MG63 (cell line): ENCODE data around the gene EIF2S2. TPM values are rescaled to one million over a fixed set of nuclear protein-coding genes. Genes with fewer than 3 reads are reported as not detected.

Source experiments
- DNase-seq: peaks from one replicate; pipeline ENCODE4 v3.0.0-alpha.2; 2020
- H3K27me3 ChIP-seq: fragments of 250-450 bp; sonication (Bioruptor Pico); 2 replicates; pipeline ENCODE4 v1.5.1; 2020; ENCODE audit warnings: mild to moderate bottlenecking, moderate library complexity
- H3K36me3 ChIP-seq: fragments of 250-450 bp; sonication (Bioruptor Pico); 2 replicates; pipeline ENCODE4 v1.5.1; 2020; ENCODE audit warnings: mild to moderate bottlenecking, moderate library complexity
- H3K4me3 ChIP-seq: fragments of 250-450 bp; sonication (Bioruptor Pico); 2 replicates; pipeline ENCODE4 v1.5.1; 2020; ENCODE audit warnings: mild to moderate bottlenecking, moderate library complexity
- H3K9me3 ChIP-seq: fragments of 250-450 bp; sonication (Bioruptor Pico); 2 replicates; pipeline ENCODE4 v1.5.1; 2020; ENCODE audit warnings: mild to moderate bottlenecking, moderate library complexity
- total RNA-seq: library from RNA; depleted of rRNA; stranded (reverse); fragments of >200 nt; shearing (Covaris generic); gene quantifications from 2 replicates; pipeline ENCODE4 v1.2.3, GENCODE V29; 2014; ENCODE audit warnings: low replicate concordance

EIF2S2 gene
- total RNA-seq, 1 experiment from 2014 or later: 198 TPM

- H3K36me3 ChIP-seq: no peaks in the 10 kb centered on the region
- no peaks in the 10 kb centered on the region; the same call in none of the 2 replicates for H3K27me3 ChIP-seq
- H3K9me3 ChIP-seq: 0 out of 2 replicates have a peak, but pooled peaks cover 4% of the 10 kb centered on the region
- no peak for DNase-seq
- H3K4me3 ChIP-seq: no peak overlapping the region
These were observed 15.7 kb upstream of the EIF2S2 start for GRCh38 chr20:34127792-34128191.

GRCh38 chr20:34124469-34125249 is 12.6 kb upstream of the EIF2S2 start:
- Histone ChIP-seq H3K9me3 (0 out of 2 replicates have a peak, but pooled peaks cover 4% of the 10 kb centered on the region), H3K27me3 (no peaks in the 10 kb centered on the region), H3K36me3 (no peaks in the 10 kb centered on the region), H3K4me3 (no peak overlapping the region)
- DNase-seq: no peak

- Histone ChIP-seq H3K9me3 (0 out of 2 replicates have a peak, but pooled peaks cover 4% of the 10 kb centered on the region), H3K27me3 (0 out of 2 replicates have a peak, but pooled peaks cover 2% of the 10 kb centered on the region), H3K4me3 (no peak overlapping the region), H3K36me3 (no peaks in the 10 kb centered on the region)
- no peak for DNase-seq
These were observed 11.3 kb upstream of the EIF2S2 start for GRCh38 chr20:34123309-34123708.

GRCh38 chr20:34122274-34122980 is 10.4 kb upstream of the EIF2S2 start:
- Histone ChIP-seq H3K4me3 (no peak overlapping the region), H3K36me3 (no peaks in the 10 kb centered on the region)
- DNase-seq: no peak

GRCh38 chr20:34120213-34120612 is 8.2 kb upstream of the EIF2S2 start:
- H3K9me3 ChIP-seq: no peaks in the 10 kb centered on the region
- no peak overlapping the region for H3K4me3 ChIP-seq

More at GRCh38 chr20:34122274-34122980, 10.4 kb upstream of the EIF2S2 start:
- 0 out of 2 replicates have a peak, but pooled peaks cover 2% of the 10 kb centered on the region for H3K27me3 ChIP-seq
- 0 out of 2 replicates have a peak, but pooled peaks cover 4% of the 10 kb centered on the region for H3K9me3 ChIP-seq

GRCh38 chr20:34115232-34115631 is 3.2 kb upstream of the EIF2S2 start:
- no peaks in the 10 kb centered on the region for H3K9me3 ChIP-seq
- peaks cover 17% of the 10 kb centered on the region for H3K36me3 ChIP-seq
- no peak for DNase-seq
- 0 out of 2 replicates have a peak, but pooled peaks cover 2% of the 10 kb centered on the region for H3K27me3 ChIP-seq
- H3K4me3 ChIP-seq: no peak overlapping the region

More at GRCh38 chr20:34120213-34120612, 8.2 kb upstream of the EIF2S2 start:
- Histone ChIP-seq H3K27me3 (0 out of 2 replicates have a peak, but pooled peaks cover 2% of the 10 kb centered on the region), H3K36me3 (no peaks in the 10 kb centered on the region)
- DNase-seq: no peak

GRCh38 chr20:34114809-34115208 is 2.8 kb upstream of the EIF2S2 start:
- Histone ChIP-seq H3K4me3 (no peak overlapping the region), H3K36me3 (peaks cover 19% of the 10 kb centered on the region), H3K9me3 (no peaks in the 10 kb centered on the region), H3K27me3 (0 out of 2 replicates have a peak, but pooled peaks cover 2% of the 10 kb centered on the region)
- DNase-seq: no peak

GRCh38 chr20:34112600-34113101 is 608 bp upstream of the EIF2S2 start:
- Histone ChIP-seq H3K27me3 (no peaks in the 10 kb centered on the region), H3K9me3 (no peaks in the 10 kb centered on the region), H3K36me3 (peaks cover 40% of the 10 kb centered on the region), H3K4me3 (peak overlapping the region; percentile 94)
- DNase-seq: peak; percentile 10

- Histone ChIP-seq H3K36me3 (peaks cover 52% of the 10 kb centered on the region), H3K4me3 (peak overlapping the region; percentile 94), H3K9me3 (no peaks in the 10 kb centered on the region), H3K27me3 (no peaks in the 10 kb centered on the region)
- no peak for DNase-seq
These were observed 1.1 kb downstream of the EIF2S2 start for GRCh38 chr20:34110745-34111641.

- no peaks in the 10 kb centered on the region for H3K27me3 ChIP-seq
- peaks cover 60% of the 10 kb centered on the region for H3K36me3 ChIP-seq
- no peaks in the 10 kb centered on the region for H3K9me3 ChIP-seq
- peak overlapping the region; percentile 94 for H3K4me3 ChIP-seq
- DNase-seq: no peak
These were observed 1.9 kb downstream of the EIF2S2 start for GRCh38 chr20:34110025-34110744.

GRCh38 chr20:34109442-34109841 is 2.6 kb downstream of the EIF2S2 start:
- H3K4me3 ChIP-seq: no peak overlapping the region
- H3K27me3 ChIP-seq: no peaks in the 10 kb centered on the region
- peaks cover 67% of the 10 kb centered on the region for H3K36me3 ChIP-seq
- DNase-seq: no peak
- no peaks in the 10 kb centered on the region for H3K9me3 ChIP-seq

GRCh38 chr20:34108616-34109174 is 3.3 kb downstream of the EIF2S2 start:
- no peak for DNase-seq
- H3K36me3 ChIP-seq: peaks cover 75% of the 10 kb centered on the region
- H3K4me3 ChIP-seq: no peak overlapping the region

GRCh38 chr20:34105978-34106675 is 5.9 kb downstream of the EIF2S2 start:
- peaks cover 92% of the 10 kb centered on the region for H3K36me3 ChIP-seq
- no peak overlapping the region for H3K4me3 ChIP-seq
- H3K9me3 ChIP-seq: no peaks in the 10 kb centered on the region
- H3K27me3 ChIP-seq: no peaks in the 10 kb centered on the region
- DNase-seq: no peak

More at GRCh38 chr20:34108616-34109174, 3.3 kb downstream of the EIF2S2 start:
- H3K9me3 ChIP-seq: no peaks in the 10 kb centered on the region
- no peaks in the 10 kb centered on the region for H3K27me3 ChIP-seq

- no peak overlapping the region for H3K4me3 ChIP-seq
- peaks cover 95% of the 10 kb centered on the region for H3K36me3 ChIP-seq
- no peaks in the 10 kb centered on the region for H3K9me3 ChIP-seq
- no peak for DNase-seq
- no peaks in the 10 kb centered on the region for H3K27me3 ChIP-seq
These were observed 8.0 kb downstream of the EIF2S2 start for GRCh38 chr20:34104059-34104458.

- peaks cover 95% of the 10 kb centered on the region for H3K36me3 ChIP-seq
- no peaks in the 10 kb centered on the region for H3K27me3 ChIP-seq
These were observed 9.7 kb downstream of the EIF2S2 start for GRCh38 chr20:34102342-34102741.

More at GRCh38 chr20:34102342-34102741, 9.7 kb downstream of the EIF2S2 start:
- Histone ChIP-seq H3K9me3 (no peaks in the 10 kb centered on the region), H3K4me3 (no peak overlapping the region)
- no peak for DNase-seq
